ENCODE data around the gene PFKL. TPM values are rescaled to one million over a fixed set of nuclear protein-coding genes. Genes with fewer than 3 reads are reported as not detected.
"Not testable (repeated sequence)": the region's sequence is repeated elsewhere in the genome, so short reads cannot be mapped to it uniquely, and the experiment has no call there.

The PFKL gene
- total RNA-seq, 1 donor from 2014 or later: 217 TPM

DNA sequence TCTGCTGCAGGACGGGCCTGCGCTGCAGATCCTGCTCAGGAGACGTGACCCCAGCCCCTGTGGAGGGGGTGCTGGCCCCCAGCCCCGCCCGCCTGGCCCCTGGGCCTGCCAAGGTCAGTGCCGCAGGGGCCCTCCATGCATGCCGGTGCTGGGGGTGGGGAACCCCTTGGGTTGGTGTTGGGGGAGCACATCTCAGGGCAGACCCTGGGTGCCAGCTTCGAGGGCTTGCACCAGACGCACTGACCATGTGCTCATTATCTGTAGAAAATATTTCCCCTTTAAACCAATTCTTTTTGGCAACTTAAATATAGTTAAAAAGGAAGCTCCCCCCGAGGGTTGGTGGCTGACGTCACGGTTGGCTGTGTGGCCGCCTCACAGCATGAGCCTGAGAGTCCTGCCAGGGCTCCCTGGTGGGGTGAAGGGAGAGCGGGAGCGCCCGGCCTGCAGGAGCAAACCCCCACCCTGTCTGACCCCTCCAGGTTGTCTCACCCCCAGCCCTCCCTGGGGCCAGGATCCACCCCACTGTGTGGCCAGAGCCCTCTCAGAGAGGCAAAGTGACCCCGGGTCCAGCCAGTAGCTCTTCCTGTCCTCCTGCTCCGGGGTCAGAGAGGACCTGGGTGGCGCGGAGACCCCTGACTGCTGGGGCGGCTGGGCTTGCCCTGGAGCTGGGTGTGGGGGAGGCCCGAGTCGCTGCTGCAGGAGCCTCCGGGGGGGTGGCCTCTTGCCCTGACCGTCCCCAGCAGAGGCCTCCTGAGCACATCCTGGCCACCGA, 5.3 kb upstream of the PFKL start:
- intact Hi-C loops (cut with micrococcal nuclease): loop anchor here (5.0 kb wide), 1 partner anchor 282 kb away; the partner anchor contains the start of gene TRAPPC10

DNA sequence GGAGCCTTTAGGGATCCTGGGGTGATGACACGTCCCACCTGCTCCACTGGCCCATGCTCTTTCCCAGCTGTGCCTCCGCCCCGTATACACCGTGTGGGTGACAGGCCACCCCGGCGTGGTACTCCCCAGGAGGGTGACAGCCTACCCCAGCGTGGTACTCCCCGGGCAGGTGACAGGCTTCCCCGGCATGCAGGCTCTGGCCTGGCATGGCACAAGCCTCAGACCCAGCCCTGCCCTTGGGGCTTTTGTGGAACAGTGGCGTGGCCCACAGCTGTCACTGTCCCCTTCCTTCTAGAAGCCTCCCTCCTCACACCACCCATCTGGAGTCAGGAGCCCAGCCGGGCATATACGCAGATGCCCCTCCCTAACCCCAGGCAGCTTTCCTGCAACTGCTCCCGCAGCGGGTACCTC, 4.7 kb upstream of the PFKL start:
- intact Hi-C loops (cut with micrococcal nuclease): loop anchor here (5.0 kb wide), 1 partner anchor 283 kb away; the partner anchor contains the start of gene TRAPPC10

DNA sequence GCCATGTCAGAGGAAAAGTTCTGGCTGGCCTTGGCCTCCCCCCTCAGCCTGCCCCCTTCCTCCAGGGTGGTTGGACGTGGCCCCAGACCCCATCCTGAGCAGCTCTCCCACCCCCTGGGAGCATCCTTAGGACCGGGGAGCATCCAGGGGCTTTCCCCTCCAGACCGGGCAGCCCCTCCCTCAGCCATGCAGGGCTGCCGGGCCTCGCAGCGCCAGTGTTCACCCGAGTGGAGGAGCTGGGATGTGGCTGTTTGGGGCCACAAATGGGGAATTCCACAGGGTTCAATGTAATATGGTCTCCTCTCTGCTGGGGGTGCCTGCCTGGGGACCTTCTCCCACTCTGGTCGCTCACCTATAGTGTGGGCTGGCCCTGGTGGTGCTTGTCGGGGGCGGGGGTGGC, 4.2 kb upstream of the PFKL start:
- intact Hi-C loops (cut with micrococcal nuclease): loop anchor here (5.0 kb wide), 1 partner anchor 283 kb away; the partner anchor contains the start of gene TRAPPC10

DNA sequence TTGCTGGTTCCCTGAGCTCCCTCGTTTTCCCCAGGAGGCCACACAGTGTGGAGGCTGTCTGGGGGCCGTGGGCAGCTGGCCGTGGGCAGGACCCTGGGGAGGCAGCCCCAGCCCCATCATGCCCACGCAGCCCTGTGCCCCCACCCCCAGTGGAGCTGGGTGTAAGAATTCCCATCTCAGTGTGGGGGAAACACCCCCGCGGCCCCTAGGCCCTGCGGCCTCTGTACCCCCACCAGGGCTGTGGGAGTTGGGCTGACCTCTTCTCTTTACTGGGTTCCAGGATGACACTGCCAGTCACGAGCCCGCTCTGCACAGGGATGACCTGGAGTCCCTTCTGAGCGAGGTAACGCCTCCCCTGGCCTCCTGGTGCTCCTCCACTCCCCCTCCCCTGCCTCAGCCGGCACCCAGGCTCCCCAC, 3.7 kb upstream of the PFKL start:
- intact Hi-C loops (cut with micrococcal nuclease): loop anchor here (5.0 kb wide), 1 partner anchor 284 kb away; the partner anchor contains the start of gene TRAPPC10

DNA sequence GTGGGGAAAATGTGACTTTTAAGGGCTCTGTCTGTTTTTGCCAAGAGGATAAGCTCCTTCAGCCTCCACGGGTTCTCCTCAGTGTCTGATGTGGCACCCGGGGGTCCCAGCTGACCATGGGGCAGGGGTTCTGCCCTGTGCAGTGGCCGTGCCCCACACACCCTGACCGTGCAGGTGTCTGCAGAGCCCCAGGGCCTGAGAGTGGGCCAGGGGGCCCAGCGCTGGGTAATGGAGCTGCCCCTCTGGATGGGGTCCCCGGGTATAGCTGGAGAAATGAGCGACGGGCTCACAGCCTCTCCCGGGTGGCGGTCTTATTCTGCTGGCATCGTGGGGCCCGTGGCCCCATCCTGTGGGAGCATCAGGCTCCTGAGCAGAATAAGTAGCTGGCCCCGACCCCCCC, 2.9 kb upstream of the PFKL start:
- intact Hi-C loops (cut with micrococcal nuclease): loop anchor here (5.0 kb wide), 1 partner anchor 285 kb away; the partner anchor contains the start of gene TRAPPC10

DNA sequence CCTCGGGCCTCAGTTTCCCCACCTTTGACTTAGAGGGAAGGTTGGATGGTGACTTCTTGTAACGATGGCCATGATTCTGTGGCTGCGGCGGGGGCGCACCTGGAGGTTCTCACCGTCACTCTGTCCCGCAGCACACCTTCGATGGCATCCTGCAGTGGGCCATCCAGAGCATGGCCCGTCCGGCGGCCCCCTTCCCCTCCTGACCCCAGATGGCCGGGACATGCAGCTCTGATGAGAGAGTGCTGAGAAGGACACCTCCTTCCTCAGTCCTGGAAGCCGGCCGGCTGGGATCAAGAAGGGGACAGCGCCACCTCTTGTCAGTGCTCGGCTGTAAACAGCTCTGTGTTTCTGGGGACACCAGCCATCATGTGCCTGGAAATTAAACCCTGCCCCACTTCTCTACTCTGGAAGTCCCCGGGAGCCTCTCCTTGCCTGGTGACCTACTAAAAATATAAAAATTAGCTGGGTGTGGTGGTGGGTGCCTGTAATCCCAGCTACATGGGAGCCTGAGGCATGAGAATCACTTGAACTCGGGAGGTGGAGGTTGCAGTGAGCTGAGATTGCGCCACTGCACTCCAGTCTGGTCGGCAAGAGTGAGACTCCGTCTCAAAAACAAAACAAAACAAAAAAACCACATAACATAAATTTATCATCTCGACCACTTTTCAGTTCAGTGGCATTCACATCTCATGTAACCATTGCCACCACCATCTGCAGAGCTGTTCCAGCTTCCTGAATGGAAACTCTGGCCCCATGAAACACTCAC, 2.1 kb upstream of the PFKL start:
- intact Hi-C loops (cut with micrococcal nuclease): loop anchor here (5.0 kb wide), 1 partner anchor 285 kb away; the partner anchor contains the start of gene TRAPPC10

DNA sequence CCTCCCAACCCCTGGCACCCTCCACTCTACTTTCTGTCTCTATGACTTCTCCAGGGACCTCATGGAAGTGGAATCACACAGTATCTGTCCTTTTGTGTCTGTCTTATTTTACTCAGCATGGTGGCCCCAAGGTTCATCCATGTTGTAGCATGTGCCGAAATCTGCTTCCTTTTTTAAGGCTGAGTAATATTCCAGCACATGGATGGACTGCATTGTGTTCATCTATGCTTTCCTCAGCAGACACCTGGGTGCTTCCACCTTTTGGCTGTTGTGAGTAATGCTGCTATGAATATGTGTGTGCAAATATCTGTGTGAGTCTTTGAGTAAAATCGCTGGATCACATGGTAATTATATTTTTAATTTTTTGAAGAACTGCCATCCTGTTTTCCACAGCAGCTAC, 1.6 kb upstream of the PFKL start:
- intact Hi-C loops (cut with micrococcal nuclease): loop anchor here (5.0 kb wide), 1 partner anchor 286 kb away; the partner anchor contains the start of gene TRAPPC10

DNA sequence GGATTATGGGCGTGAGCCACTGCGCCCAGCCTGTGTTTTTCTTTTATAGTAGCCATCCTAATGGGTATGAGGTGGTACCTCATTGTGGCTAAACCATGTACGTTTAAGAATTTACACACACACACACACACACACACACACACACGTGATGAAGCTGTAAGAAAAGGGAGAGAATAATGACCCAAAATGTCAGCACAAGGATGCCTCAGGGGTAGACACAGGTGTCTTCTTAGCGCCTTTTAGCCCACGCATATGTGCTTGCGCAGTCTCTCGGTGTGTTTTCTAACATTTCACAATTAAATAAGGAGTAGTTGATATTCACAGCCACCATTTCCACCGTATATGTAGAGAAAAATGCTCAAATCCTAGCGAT, 782 bp upstream of the PFKL start:
- intact Hi-C loops (cut with micrococcal nuclease): loop anchor here (5.0 kb wide), 1 partner anchor 287 kb away; the partner anchor contains the start of gene TRAPPC10

DNA sequence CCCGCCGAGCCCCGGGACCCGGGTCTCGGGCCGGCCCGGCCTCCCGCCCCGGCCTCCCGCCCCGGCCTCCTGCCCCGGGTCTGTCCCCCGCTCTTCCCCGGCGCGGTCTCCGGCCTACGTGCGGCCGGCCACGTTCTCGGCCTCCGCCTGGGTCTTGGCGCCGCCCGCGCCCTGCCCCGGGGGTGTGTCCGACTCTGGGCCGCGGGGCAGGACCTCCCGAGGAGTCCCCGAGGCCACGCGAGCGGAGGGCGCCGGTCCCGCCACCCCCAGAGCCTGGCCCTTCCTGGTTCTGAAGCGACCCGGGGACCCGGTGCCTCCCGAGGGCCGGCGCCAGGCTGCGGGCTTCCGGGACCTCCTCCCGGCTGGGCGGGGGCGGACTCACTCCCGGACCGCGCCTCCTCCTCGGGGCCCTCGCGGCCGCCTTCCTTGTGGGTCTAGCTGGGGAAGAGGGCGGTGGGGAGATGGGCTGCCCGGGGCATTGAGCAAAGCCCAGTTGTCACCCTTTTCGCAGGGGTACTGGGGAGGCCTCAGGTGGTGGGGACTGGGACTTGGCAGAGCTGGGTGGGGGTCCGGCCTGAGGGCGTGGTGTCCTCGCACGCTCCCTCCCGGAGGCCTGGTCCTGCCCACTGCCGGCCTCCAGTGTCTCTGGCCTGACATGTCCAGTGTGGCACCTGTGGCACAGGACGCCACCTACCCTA, 558 bp downstream of the PFKL start:
- intact Hi-C loops (cut with micrococcal nuclease): no loop called here

DNA sequence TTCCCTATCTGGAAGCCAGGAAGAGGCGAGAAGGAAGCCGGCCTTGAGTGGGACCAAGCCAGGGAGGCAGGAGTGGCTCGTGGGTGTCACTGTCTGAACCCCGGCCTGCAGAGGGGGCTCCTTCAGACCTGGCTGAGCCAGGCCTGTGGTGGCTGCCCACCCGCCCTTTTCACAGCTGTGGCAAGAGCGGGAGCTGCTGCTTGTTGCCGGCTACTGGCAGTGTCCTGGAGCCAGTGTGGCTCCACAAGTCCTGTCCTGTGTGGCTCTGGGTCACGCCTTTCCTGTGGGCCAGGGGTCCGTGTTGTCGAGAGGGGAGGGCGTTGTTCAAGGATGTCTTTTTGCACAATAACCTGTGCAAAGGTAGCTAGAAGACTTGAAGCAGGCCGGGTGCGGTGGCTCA, 1.3 kb downstream of the PFKL start:
- intact Hi-C loops (cut with micrococcal nuclease): no loop called here

DNA sequence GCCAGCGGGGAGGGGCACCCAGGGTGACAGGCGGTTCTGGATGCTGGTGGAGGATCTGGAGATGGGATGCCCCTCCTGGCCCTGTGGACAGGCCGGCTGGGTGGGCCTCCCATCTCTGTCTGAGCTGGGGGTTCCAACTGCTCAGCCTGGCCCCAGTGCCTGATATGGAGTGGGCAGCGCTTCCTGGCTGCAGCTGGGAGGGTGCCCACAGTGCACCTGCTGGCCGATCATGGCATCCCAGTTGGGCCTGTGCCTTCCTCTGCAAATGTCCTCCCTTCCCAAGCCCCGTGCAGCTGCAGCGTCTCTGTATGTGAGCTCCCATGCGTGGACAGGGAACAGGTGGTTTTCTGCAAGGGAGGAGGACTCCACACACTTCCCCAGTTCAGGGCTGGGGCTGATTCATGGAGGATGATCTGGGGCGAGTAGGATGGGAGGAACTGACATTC, 2.1 kb downstream of the PFKL start:
- intact Hi-C loops (cut with micrococcal nuclease): no loop called here

DNA sequence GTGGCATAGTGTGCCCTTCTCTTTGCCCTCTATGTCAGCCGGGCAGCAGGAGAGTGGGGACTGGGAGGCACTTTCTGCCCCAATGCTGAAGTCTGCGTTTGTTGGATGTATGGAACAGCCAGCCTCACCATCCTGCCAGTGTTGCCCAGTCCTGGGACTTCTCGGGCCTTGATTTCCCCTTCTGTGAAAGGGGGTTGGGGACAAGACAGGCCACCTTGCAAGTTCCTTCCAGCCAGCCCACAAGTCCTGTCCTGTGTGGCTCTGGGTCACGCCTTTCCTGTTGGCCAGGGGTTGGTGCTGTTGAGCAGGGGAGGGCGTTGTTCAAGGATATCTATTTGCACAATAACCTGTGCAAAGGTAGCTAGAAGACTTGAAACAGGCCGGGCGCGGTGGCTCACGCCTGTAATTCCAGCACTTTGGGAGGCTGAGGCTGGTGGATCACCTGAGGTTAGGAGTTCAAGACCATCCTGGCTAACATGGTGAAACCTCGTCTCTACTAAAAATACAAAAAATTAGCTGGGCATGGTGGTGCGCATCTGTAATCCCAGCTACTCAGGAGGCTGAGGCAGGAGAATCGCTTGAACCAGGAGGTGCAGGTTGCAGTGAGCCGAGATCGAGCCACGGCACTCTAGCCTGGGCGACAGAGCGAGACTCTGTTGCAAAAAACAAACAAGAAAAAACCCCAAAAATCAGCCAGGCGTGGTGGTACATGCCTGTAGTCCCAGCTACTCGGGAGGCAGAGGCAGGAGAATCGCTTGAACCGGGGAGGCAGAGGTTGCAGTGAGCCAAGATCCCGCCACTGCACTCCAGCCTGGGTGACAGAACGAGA, 2.9 kb downstream of the PFKL start:
- intact Hi-C loops (cut with micrococcal nuclease): not testable (repeated sequence)

DNA sequence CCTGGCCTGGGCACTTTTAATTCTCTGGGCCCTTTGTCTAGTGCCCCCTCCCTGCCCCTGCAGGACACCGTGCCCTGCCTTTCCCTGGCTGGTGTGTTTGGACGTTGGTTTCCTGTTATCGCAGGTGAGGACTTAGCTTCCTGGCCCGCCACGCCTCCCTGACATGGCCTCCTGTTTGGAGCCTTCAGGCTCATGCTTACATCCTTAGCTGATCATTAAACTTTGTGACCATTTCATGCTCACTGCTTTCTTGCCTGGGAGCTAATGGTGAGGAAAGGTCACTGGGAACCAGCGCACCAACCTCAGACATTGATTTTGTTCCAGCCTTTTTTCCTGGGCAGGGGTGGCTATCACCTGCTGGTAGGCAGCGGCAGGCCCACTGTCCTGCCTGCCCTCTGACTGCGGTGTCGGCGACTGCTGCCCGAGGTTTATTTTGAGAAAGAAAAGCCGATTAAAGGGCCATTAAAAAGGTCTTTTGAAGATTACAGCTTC, 3.7 kb downstream of the PFKL start:
- intact Hi-C loops (cut with micrococcal nuclease): no loop called here

DNA sequence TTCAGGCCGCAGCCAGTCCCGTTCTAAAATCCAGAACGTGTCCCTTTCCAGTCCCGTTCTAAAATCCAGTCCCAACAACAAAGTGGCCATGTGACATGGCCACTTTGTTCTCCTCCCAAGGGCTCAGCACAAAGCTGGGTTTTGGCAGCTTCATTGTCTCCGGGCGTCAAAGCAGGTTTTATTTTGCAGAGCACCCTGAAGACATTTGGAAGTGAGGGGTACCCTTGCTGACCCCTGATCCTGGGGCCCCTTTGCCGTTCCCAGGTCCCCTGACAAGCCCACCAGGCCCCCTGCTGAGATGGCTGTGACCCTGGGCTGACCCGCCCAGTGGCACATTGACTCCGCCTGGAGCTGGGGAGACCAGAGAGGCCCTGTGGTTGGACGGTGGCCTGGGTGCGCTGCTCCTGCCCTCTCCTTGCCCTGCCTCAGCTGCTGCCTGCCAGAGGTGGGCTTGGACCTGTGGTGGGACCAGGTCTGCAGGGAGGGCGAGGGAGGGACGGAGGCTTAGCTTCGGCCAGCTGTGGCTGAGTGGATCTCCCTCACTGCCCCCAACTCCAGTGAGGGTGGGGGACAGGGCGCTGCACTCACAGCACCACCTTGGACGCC, 4.3 kb downstream of the PFKL start:
- intact Hi-C loops (cut with micrococcal nuclease): no loop called here

DNA sequence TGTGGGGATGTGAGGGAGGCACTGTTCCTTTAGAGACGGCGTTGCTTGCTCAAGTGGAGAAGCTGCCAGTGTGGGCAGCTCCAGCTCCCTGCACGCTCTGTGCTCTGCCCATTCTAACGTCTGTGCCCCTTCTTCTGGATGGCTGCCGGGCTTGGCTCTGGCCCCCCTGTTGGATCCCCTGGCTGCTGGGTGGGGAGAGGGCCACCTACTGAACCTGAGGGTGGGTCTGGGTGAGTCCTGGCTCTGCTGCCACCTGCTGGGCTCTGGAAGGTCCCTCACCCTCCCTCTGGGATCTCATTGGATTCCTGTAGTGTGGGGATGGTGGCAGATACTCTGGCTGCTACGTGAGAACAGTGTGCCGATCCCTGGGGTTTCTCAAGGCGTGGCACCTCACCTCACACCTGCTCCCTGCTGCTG, 5.0 kb downstream of the PFKL start:
- intact Hi-C loops (cut with micrococcal nuclease): no loop called here

DNA sequence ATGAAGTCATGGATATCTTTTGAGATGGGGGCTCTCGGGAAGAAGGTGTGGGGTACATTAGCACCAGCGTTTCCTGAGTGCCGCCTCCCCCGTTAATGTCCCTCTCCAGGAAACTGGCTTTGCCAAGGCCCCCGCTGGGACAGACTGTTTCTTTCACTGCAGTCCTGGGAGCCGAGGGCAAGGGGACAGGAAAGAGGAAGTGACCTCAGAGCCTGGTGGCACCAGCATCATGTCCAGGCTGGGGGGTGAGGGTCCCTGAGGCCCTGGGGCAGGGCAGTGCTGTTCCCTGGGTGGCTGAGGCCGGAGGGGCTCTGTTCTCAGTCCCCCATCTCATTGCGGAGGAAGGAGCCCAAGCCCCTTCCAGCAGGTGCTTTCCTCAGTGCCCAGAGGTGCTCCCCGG, 5.8 kb downstream of the PFKL start:
- intact Hi-C loops (cut with micrococcal nuclease): no loop called here

DNA sequence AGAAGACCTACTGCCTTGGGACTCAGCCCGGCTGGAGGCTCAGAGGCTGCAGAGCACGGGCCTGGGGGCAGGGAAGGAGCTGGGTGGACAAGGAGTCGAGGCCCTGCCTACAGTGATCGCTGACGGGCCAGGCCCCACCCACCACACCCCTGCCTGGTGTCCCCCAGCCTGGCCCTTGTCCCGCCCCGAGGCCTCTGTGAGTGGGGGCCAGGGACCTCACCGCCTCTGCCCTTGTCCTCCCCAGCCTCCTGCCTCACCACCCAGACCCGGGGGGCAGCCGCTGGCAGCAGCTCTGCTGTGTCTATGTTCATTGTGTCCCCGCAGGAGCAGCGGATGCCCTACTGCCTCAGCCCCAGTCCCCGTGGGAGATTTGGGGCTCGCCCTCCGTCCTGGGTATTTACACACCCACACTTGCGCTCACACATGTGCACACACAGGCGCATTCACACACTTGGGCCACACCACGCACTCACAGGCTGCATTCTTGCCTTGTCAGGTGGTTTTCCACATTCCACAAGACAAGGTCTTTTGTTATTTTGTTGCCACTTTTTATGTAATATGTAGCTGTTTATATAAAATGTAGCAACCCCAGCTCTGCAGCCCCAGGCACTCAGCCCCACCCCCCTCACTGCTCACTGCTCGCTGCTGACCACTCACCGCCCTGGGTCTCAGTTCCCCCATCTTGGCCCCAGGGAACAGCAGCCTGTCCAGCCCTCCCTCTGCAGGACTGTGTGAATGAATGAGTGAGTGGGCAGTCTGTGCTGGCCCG, 7.3 kb downstream of the PFKL start:
- intact Hi-C loops (cut with micrococcal nuclease): no loop called here

DNA sequence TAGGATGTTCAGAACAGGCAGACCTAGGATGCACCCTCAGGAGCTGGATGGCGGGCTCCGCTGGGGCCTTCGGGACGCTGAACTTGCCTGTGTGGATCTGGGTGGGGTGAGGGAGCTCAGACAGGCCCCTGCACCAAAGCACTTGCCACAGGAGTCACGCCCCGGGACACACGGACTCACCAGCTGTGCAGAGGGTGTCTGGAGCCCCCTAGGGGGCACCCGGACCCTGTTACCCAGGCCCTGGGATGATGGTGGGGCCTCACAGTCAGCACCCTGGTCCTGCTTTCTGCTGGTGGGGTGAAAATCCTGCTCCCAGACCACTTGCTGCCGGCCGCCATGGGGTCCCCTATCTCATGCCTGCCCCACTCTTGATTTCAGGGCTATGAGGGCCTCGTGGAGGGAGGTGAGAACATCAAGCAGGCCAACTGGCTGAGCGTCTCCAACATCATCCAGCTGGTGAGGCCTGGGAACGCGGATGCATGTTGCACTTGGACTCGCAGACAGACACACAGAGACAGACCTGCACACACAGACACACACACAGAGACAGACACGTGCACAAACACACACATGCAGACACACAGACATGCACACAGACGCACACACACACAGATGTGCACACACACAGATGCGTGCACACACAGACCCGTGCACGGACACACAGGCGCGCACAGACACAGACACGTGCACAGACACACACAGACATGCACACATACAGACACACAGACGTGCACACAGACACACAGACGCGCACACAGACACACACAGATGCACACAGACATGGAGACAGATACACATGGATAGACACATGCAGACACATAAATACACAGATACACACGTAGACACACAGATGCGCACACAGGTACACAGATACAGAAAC, 11.0 kb downstream of the PFKL start:
- intact Hi-C loops (cut with micrococcal nuclease): no loop called here

Data from T-helper 2 cell treated with Interferon-gamma antibody and Interleukin-4, amounts not matched to agents 100 ng/mL and 5 ng/mL, for 36 hours (primary cell).